AML-193 (cell line): Measurements from ENCODE around the gene PPP2R5D.
A peak's percentile ranks its signal among the peaks of the same experiment; 100 is the strongest.
"Not testable (repeated sequence)": the region's sequence is repeated elsewhere in the genome, so short reads cannot be mapped to it uniquely, and the experiment has no call there.

ENCODE experiments used
- DNase-seq, 2 experiments: peaks; one replicate each; lab custom pipeline; 2025; lab: John Stamatoyannopoulos, UW

PPP2R5D gene

GRCh38 chr6:42984001-42984923, at the start of gene PPP2R5D:
PPP2R5D (plus strand) TSS chr6:42984570; CDS start chr6:42984678, 108 bp downstream.
- DNase-seq = peak; percentile 100

- DNase-seq = no peak
Observed at GRCh38 chr6:42935322-42935721, 49.0 kb upstream of the PPP2R5D start.

GRCh38 chr6:42936398-42936797, 48.0 kb upstream of the PPP2R5D start:
- no peak for DNase-seq

- DNase-seq = no peak
Observed at GRCh38 chr6:42937548-42938427, 46.6 kb upstream of the PPP2R5D start.

GRCh38 chr6:42938428-42938796, 46.0 kb upstream of the PPP2R5D start:
- no peak for DNase-seq

GRCh38 chr6:42938987-42939809, 45.2 kb upstream of the PPP2R5D start:
- DNase-seq = no peak

- DNase-seq = no peak
Observed at GRCh38 chr6:42939810-42940167, 44.6 kb upstream of the PPP2R5D start.

- DNase-seq = no peak
Observed at GRCh38 chr6:42940493-42941045, 43.8 kb upstream of the PPP2R5D start.

GRCh38 chr6:42941356-42941755, 43.0 kb upstream of the PPP2R5D start:
- not testable (repeated sequence) for DNase-seq

- DNase-seq = no peak
Observed at GRCh38 chr6:42942444-42942843, 41.9 kb upstream of the PPP2R5D start.

- no peak for DNase-seq
Observed at GRCh38 chr6:42947950-42948349, 36.4 kb upstream of the PPP2R5D start.

GRCh38 chr6:42952389-42952788, 32.0 kb upstream of the PPP2R5D start:
- DNase-seq = no peak

GRCh38 chr6:42954405-42954804, 30.0 kb upstream of the PPP2R5D start:
- not testable (repeated sequence) for DNase-seq

GRCh38 chr6:42958125-42958524, 26.2 kb upstream of the PPP2R5D start:
- DNase-seq = no peak

GRCh38 chr6:42959917-42960242, 24.5 kb upstream of the PPP2R5D start:
- no peak for DNase-seq

- DNase-seq = no peak
Observed at GRCh38 chr6:42960243-42961019, 23.9 kb upstream of the PPP2R5D start, which contains the start of gene GNMT. GNMT (plus strand) TSS chr6:42960754; CDS start chr6:42960768, 14 bp downstream.

GRCh38 chr6:42961020-42961470, 23.3 kb upstream of the PPP2R5D start:
- DNase-seq = no peak

GRCh38 chr6:42962096-42962495, 22.3 kb upstream of the PPP2R5D start:
- DNase-seq = no peak

- no peak for DNase-seq
Observed at GRCh38 chr6:42962502-42963178, 21.7 kb upstream of the PPP2R5D start.

- DNase-seq = no peak
Observed at GRCh38 chr6:42963179-42963854, 21.1 kb upstream of the PPP2R5D start.
